Smooth muscle cell (in vitro differentiated cells): ENCODE data around the gene VAMP8. TPM values are rescaled to one million over a fixed set of nuclear protein-coding genes. Genes with fewer than 3 reads are reported as not detected.

ENCODE experiments used
- DNase-seq: peaks from one replicate; lab custom pipeline; 2025; ENCODE audit not compliant: unreplicated experiment; lab: John Stamatoyannopoulos, UW
- H2AFZ ChIP-seq: fragments of 200-600 bp; sonication (generic); 2 replicates; pipeline ENCODE4 v1.6.0; 2016; ENCODE audit warnings: antibody characterized with exemption, low read depth, mild to moderate bottlenecking
- H3F3A ChIP-seq: fragments of 200-600 bp; sonication (generic); 2 replicates; pipeline ENCODE4 v1.6.0; 2017; ENCODE audit warnings: antibody characterized with exemption, low read depth
- H3K27ac ChIP-seq: fragments of 200-600 bp; sonication (generic); 2 replicates; pipeline ENCODE4 v1.5.1; 2016; ENCODE audit warnings: low read depth, mild to moderate bottlenecking
- H3K27me3 ChIP-seq: fragments of 200-600 bp; sonication (generic); 2 replicates; pipeline ENCODE4 v1.6.1; 2016; ENCODE audit warnings: low read depth, mild to moderate bottlenecking
- H3K36me3 ChIP-seq: fragments of 200-600 bp; sonication (generic); 2 replicates; pipeline ENCODE4 v1.5.1; 2016; ENCODE audit warnings: low read depth
- H3K4me1 ChIP-seq: fragments of 200-600 bp; sonication (generic); 2 replicates; pipeline ENCODE4 v1.5.1; 2016; ENCODE audit warnings: low read depth
- H3K4me2 ChIP-seq: fragments of 200-600 bp; sonication (generic); 2 replicates; pipeline ENCODE4 v1.6.0; 2016; ENCODE audit warnings: mild to moderate bottlenecking
- H3K4me3 ChIP-seq: fragments of 200-600 bp; sonication (generic); 2 replicates; pipeline ENCODE4 v1.5.1; 2016; ENCODE audit warnings: mild to moderate bottlenecking
- H3K79me2 ChIP-seq: fragments of 200-600 bp; sonication (generic); 2 replicates; pipeline ENCODE4 v1.6.0; 2016; ENCODE audit warnings: low read depth, mild to moderate bottlenecking
- H3K9ac ChIP-seq: fragments of 200-600 bp; sonication (generic); 2 replicates; pipeline ENCODE4 v1.6.0; 2016; ENCODE audit warnings: low read depth
- H3K9me3 ChIP-seq: fragments of 200-600 bp; sonication (generic); replicated peaks from 2 replicates; pipeline ENCODE4 v1.5.1; 2016; ENCODE audit warnings: low read depth
- H4K20me1 ChIP-seq: fragments of 200-600 bp; sonication (generic); 2 replicates; pipeline ENCODE4 v1.6.0; 2016; ENCODE audit warnings: low read depth
- WGBS: methylation state at CpG from one replicate; pipeline ENCODE4 v1.1.7; 2016; ENCODE audit warnings: low lambda C conversion rate; 5-methylcytosine and 5-hydroxymethylcytosine counted together
- polyA plus RNA-seq: library from polyadenylated mRNA; unstranded; fragments of >200 nt; fragmentation: Nextera tagmentation; extraction: Ambion mirVana; gene quantifications from 2 replicates; pipeline ENCODE4 v1.2.1, GENCODE V29; 2016
- total RNA-seq: library from RNA; depleted of rRNA; stranded (reverse); fragments of >200 nt; gene quantifications from 2 replicates; pipeline ENCODE4 v1.2.3, GENCODE V29; 2014
- TF ChIP-seq, protein P1 (sequence below): fragments of 200-600 bp; sonication (generic); IDR thresholded peaks from 2 replicates; pipeline ENCODE4 v1.5.1; 2017; ENCODE audit warnings: borderline replicate concordance, mild to moderate bottlenecking, antibody characterized with exemption; ENCODE audit not compliant: insufficient read depth, poor library complexity, severe bottlenecking

The VAMP8 gene
- total and polyA plus RNA-seq, 2 experiments from 2014 or later = 15.1 to 17.5 TPM

DNA sequence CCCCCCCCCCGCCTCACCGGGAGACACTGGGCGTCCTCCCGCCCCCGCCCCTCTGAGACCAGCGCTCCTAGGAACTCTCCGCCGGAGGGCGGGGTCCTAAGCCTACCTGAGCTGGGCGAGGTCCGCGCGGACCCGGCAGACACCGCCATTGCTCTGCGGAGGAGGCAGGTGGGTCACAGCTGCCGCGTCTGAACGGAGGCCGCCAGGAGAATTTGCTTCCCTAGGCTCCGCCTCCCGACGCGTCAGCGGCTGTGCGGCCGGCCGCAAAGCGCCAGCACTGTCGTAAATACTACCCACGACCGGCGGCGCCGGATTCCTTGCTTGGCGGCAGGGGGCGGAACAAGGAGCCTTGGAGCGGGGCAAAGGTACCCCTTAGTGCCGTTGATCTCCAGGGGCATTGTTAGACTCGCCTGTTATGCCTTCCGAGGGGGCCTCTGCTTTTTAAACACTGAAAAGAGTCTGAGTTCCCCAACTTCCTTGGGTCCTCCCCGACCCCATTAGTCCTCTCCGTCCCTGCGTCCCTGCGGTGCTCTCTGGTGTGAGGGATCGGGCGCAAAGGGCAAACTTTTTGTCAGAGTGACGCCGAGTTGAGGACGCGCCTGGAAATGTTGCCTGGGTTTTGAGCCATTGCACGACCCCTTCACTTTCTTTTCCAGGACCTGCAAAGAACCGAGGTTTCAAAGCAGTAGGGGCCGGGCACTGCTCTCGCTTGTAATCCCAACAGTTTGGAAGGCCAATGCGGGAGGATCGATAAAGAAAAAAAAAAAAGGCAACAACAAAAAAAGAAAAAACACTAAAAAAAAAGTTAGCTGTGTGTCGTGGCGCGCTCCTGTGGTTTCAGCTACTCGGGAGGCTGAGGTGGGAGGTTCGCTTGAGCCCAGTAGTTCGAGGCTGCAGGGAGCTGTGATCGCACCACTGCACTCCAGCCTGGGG lies 15.8 kb upstream of the VAMP8 start, which contains the start of gene GGCX:
GGCX (minus strand) TSS at position 214 of the 933 bp plus-strand sequence; CDS start at position 149, 65 bp downstream.
- Histone ChIP-seq H2AFZ (peak within 1 kb of the TSS; percentile 97), H3K9me3 (no peaks in the 10 kb centered on the region), H3K27ac (peak within 1 kb of the TSS; percentile 51), H3K4me2 (peak within 1 kb of the TSS; percentile 97), H3K36me3 (peaks cover 3% of the 10 kb centered on the region), H3K79me2 (peaks cover 39% of the 10 kb centered on the region), H4K20me1 (peaks cover 10% of the 10 kb centered on the region), H3F3A (no peaks in the 10 kb centered on the region), H3K4me3 (peak within 1 kb of the TSS; percentile 84), H3K27me3 (no peaks in the 10 kb centered on the region), H3K9ac (peak within 1 kb of the TSS; percentile 81), H3K4me1 (peaks cover 11% of the 10 kb centered on the region)
- TF ChIP-seq, protein P1, sequence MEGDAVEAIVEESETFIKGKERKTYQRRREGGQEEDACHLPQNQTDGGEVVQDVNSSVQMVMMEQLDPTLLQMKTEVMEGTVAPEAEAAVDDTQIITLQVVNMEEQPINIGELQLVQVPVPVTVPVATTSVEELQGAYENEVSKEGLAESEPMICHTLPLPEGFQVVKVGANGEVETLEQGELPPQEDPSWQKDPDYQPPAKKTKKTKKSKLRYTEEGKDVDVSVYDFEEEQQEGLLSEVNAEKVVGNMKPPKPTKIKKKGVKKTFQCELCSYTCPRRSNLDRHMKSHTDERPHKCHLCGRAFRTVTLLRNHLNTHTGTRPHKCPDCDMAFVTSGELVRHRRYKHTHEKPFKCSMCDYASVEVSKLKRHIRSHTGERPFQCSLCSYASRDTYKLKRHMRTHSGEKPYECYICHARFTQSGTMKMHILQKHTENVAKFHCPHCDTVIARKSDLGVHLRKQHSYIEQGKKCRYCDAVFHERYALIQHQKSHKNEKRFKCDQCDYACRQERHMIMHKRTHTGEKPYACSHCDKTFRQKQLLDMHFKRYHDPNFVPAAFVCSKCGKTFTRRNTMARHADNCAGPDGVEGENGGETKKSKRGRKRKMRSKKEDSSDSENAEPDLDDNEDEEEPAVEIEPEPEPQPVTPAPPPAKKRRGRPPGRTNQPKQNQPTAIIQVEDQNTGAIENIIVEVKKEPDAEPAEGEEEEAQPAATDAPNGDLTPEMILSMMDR = peak; percentile 2
- peak; percentile 67 for DNase-seq
- WGBS = 9% methylated on average over 59 of the region's 64 CpGs

DNA sequence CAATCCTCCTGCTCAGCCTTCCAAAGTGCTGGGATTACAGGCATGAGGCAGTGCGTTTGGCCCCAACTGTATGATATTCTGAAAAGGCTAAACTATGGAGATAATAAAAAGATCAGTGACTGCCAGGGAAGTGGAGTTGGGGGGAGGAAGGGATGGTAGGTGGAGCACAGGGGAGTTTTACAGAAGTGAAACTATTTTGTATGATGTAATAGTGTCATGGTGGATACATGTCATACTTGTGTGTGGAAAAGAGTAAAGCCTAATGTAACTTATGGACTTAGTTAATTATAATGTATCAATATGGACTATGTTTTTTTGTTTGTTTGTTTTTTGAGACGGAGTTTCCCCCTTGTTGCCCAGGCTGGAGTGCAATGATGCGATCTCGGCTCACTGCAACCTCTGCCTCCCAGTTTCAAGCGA lies 13.2 kb upstream of the VAMP8 start:
- H3K9me3 ChIP-seq = no peaks in the 10 kb centered on the region
- 91% methylated on average over 5 of the region's 5 CpGs for WGBS
- no peaks in the 10 kb centered on the region for H3F3A ChIP-seq
- H3K4me1 ChIP-seq = peaks cover 11% of the 10 kb centered on the region
- H4K20me1 ChIP-seq = peaks cover under 1% of the 10 kb centered on the region
- no peaks in the 10 kb centered on the region for H3K27me3 ChIP-seq
- no peak overlapping the region for H3K27ac ChIP-seq
- H2AFZ ChIP-seq = no peak overlapping the region
- H3K79me2 ChIP-seq = peaks cover 21% of the 10 kb centered on the region
- no peak overlapping the region for H3K4me2 ChIP-seq
- H3K36me3 ChIP-seq = no peaks in the 10 kb centered on the region
- no peak overlapping the region for H3K4me3 ChIP-seq
- H3K9ac ChIP-seq = no peak overlapping the region
- TF ChIP-seq, protein P1 = no peak
- no peak for DNase-seq

DNA sequence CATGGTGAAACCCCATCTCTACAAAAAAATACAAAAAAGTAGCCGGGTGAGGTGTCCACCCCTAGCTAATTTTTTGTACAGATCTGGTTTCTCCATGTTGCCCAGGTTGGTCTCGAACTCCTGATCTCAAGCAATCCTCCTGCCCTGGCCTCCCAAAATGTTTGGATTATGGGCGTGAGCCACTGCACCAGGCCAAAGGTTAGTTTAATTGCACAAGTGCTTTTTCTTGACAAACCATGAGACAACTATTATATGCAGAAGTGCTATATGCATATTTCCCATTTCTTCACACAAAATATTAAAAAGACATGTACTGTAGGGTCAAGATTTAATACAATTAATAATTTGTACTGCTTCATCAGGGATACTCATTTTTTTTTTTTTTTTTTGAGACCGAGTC lies 11.1 kb upstream of the VAMP8 start:
- TF ChIP-seq, protein P1 = no peak
- H3K9ac ChIP-seq = no peak overlapping the region
- H3K36me3 ChIP-seq = no peaks in the 10 kb centered on the region
- H3F3A ChIP-seq = no peaks in the 10 kb centered on the region
- no peak for DNase-seq
- no peak overlapping the region for H3K4me3 ChIP-seq
- H3K79me2 ChIP-seq = no peaks in the 10 kb centered on the region
- H2AFZ ChIP-seq = no peak overlapping the region
- no peak overlapping the region for H3K27ac ChIP-seq
- no peaks in the 10 kb centered on the region for H3K4me1 ChIP-seq
- WGBS = 85% methylated on average over 4 of the region's 4 CpGs
- no peaks in the 10 kb centered on the region for H3K9me3 ChIP-seq
- no peaks in the 10 kb centered on the region for H4K20me1 ChIP-seq
- peaks cover 5% of the 10 kb centered on the region for H3K27me3 ChIP-seq
- no peak overlapping the region for H3K4me2 ChIP-seq

DNA sequence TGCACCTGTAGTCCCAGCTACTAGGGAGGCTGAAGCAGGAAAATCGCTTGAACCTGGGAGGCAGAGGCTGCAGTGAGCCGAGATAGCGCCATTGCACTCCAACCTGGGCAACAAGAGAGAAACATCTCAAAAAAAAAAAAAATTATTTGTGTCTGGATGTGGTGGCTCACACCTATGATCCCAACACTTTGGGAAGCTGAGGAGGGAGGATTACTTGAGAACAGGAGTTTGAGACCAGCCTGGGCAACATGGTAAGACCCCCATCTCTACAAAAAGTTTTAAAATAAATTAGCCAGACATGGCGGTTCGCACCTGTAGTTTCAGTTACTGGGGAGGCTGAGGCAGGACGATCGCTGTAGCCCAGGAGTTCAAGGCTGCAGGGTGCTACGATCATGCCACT lies 1.6 kb upstream of the VAMP8 start:
- peaks cover 2% of the 10 kb centered on the region for H3K27me3 ChIP-seq
- H2AFZ ChIP-seq = no peak overlapping the region
- H3K79me2 ChIP-seq = no peaks in the 10 kb centered on the region
- no peaks in the 10 kb centered on the region for H3K36me3 ChIP-seq
- DNase-seq = no peak
- TF ChIP-seq, protein P1 = no peak
- peaks cover 9% of the 10 kb centered on the region for H3F3A ChIP-seq
- H3K4me3 ChIP-seq = no peak overlapping the region
- H3K4me2 ChIP-seq = no peak overlapping the region
- H3K4me1 ChIP-seq = peaks cover 19% of the 10 kb centered on the region
- 95% methylated on average over 8 of the region's 8 CpGs for WGBS
- no peaks in the 10 kb centered on the region for H3K9me3 ChIP-seq
- no peak overlapping the region for H3K9ac ChIP-seq
- H4K20me1 ChIP-seq = no peaks in the 10 kb centered on the region
- no peak overlapping the region for H3K27ac ChIP-seq
